Activated naive CD8-positive, alpha-beta T cell treated with anti-CD3 and anti-CD28 coated beads, Interleukin-2, amount 10 ng/mL, durations not matched to agents 7 days and 5 days (primary cell): ENCODE measurements around the gene CDK2AP2. TPM values are rescaled to one million over a fixed set of nuclear protein-coding genes. Genes with fewer than 3 reads are reported as not detected.

ENCODE experiments used
- ATAC-seq: fragments of 150-1000 bp; cut with Tn5 transposase; one replicate; pipeline ENCODE4 v1.10.0; 2021; ENCODE audit warnings: low read depth, moderate library complexity
- POLR2A ChIA-PET: fragments of 350-600 bp; sonication (Branson Sonifier 250); formaldehyde crosslinking; loops from one replicate; lab custom pipeline; 2021; ENCODE audit warnings: antibody characterized with exemption; lab: Charles Lee
- DNase-seq: peaks from one replicate; pipeline ENCODE4 v3.0.0; 2021
- H3K27ac Mint-ChIP-seq: one replicate; pipeline ENCODE4 v1.8.0; 2022; ENCODE audit warnings: mild to moderate bottlenecking, mixed read lengths
- H3K27me3 Mint-ChIP-seq: one replicate; pipeline ENCODE4 v1.8.0; 2022; ENCODE audit warnings: mild to moderate bottlenecking, moderate library complexity, mixed read lengths
- H3K36me3 Mint-ChIP-seq: one replicate; pipeline ENCODE4 v1.8.0; 2021; ENCODE audit warnings: mild to moderate bottlenecking, mixed read lengths
- H3K4me1 Mint-ChIP-seq: one replicate; pipeline ENCODE4 v1.8.0; 2021; ENCODE audit warnings: mixed read lengths
- H3K4me3 Mint-ChIP-seq: one replicate; pipeline ENCODE4 v1.8.0; 2022; ENCODE audit warnings: mild to moderate bottlenecking, moderate library complexity, mixed read lengths
- H3K9me3 Mint-ChIP-seq: one replicate; pipeline ENCODE4 v1.8.0; 2021; ENCODE audit warnings: mixed read lengths
- total RNA-seq, 2 experiments: library from RNA; stranded (reverse); gene quantifications; one replicate each; pipeline ENCODE4 v1.2.3, GENCODE V29; 2021

Gene CDK2AP2
- total RNA-seq, 2 experiments from 2014 or later: 94.6 to 101 TPM

- ATAC-seq (peak; percentile 9), DNase-seq (peak; percentile 91)
- Mint-ChIP-seq H3K36me3 (peaks cover 22% of the 10 kb centered on the region), H3K4me3 (peak within 1 kb of the TSS; percentile 93), H3K27me3 (peaks cover 4% of the 10 kb centered on the region), H3K4me1 (peaks cover 40% of the 10 kb centered on the region), H3K27ac (peak within 1 kb of the TSS; percentile 94), H3K9me3 (no peaks in the 10 kb centered on the region)
- POLR2A ChIA-PET: interaction anchor here (0.8 to 4.7 kb wide), 14 partner anchors 13 to 265 kb away, joined by 3 to 39 read pairs (median 5); partner anchors contain the start of genes AIP, PPP1CA, PTPRCAP and TBC1D10C
These were observed 2.9 kb downstream of the CDK2AP2 start, which contains the start of gene PITPNM1 for GRCh38 chr11:67504950-67505581. Gene PITPNM1 (minus strand): TSS chr11:67505363. CDS start chr11:67504180, 1,183 bp downstream.

- H3K4me3 Mint-ChIP-seq: peak overlapping the region; percentile 93
- H3K9me3 Mint-ChIP-seq: no peaks in the 10 kb centered on the region
- no peaks in the 10 kb centered on the region for H3K27me3 Mint-ChIP-seq
- DNase-seq (peak; percentile 71), ATAC-seq (no peak)
- peak overlapping the region; percentile 81 for H3K27ac Mint-ChIP-seq
- peaks cover 37% of the 10 kb centered on the region for H3K4me1 Mint-ChIP-seq
- peaks cover 26% of the 10 kb centered on the region for H3K36me3 Mint-ChIP-seq
- POLR2A ChIA-PET: interaction anchor here (0.6 to 4.7 kb wide), 9 partner anchors 12 to 264 kb away, joined by 4 to 39 read pairs (median 9); partner anchors contain the start of genes AIP, POLD4, PPP1CA and PTPRCAP
These were observed 3.7 kb downstream of the CDK2AP2 start for GRCh38 chr11:67504005-67504949.

- no peak for ATAC-seq
- Mint-ChIP-seq H3K4me1 (peaks cover 32% of the 10 kb centered on the region), H3K36me3 (peaks cover 26% of the 10 kb centered on the region), H3K4me3 (peak overlapping the region; percentile 70), H3K27ac (peak overlapping the region; percentile 68), H3K27me3 (no peaks in the 10 kb centered on the region), H3K9me3 (no peaks in the 10 kb centered on the region)
- POLR2A ChIA-PET: interaction anchor here (4.7 kb wide), 1 partner anchor 18 kb away, joined by 35 read pairs; the partner anchor contains the start of gene AIP
- no peak for DNase-seq
These were observed 4.6 kb downstream of the CDK2AP2 start for GRCh38 chr11:67503119-67504004.

GRCh38 chr11:67502328-67502979 is 5.5 kb downstream of the CDK2AP2 start:
- Mint-ChIP-seq H3K36me3 (peaks cover 26% of the 10 kb centered on the region), H3K9me3 (no peaks in the 10 kb centered on the region)
- POLR2A ChIA-PET: interaction anchor here (1.0 to 4.7 kb wide), 2 partner anchors 18 to 65 kb away, joined by 3 to 35 read pairs; partner anchors contain the start of genes AIP and PTPRCAP

GRCh38 chr11:67501854-67502253 is 6.1 kb downstream of the CDK2AP2 start:
- Mint-ChIP-seq H3K27ac (no peak overlapping the region), H3K9me3 (no peaks in the 10 kb centered on the region), H3K27me3 (no peaks in the 10 kb centered on the region), H3K4me1 (peaks cover 27% of the 10 kb centered on the region), H3K36me3 (peaks cover 23% of the 10 kb centered on the region), H3K4me3 (no peak overlapping the region)
- DNase-seq (no peak), ATAC-seq (no peak)
- POLR2A ChIA-PET: interaction anchor here (1.0 to 4.7 kb wide), 2 partner anchors 17 to 65 kb away, joined by 3 to 35 read pairs; partner anchors contain the start of genes AIP and PTPRCAP

More at GRCh38 chr11:67502328-67502979, 5.5 kb downstream of the CDK2AP2 start:
- H3K27me3 Mint-ChIP-seq: no peaks in the 10 kb centered on the region
- ATAC-seq (no peak), DNase-seq (no peak)
- H3K4me3 Mint-ChIP-seq: peak overlapping the region; percentile 70
- peaks cover 32% of the 10 kb centered on the region for H3K4me1 Mint-ChIP-seq
- peak overlapping the region; percentile 68 for H3K27ac Mint-ChIP-seq

- DNase-seq (no peak), ATAC-seq (no peak)
- H3K27ac Mint-ChIP-seq: no peak overlapping the region
- POLR2A ChIA-PET: interaction anchor here (1.4 to 4.7 kb wide), 2 partner anchors 16 to 65 kb away, joined by 5 to 35 read pairs; partner anchors contain the start of gene AIP
- peaks cover 21% of the 10 kb centered on the region for H3K36me3 Mint-ChIP-seq
- H3K4me1 Mint-ChIP-seq: peaks cover 21% of the 10 kb centered on the region
- H3K4me3 Mint-ChIP-seq: no peak overlapping the region
- no peaks in the 10 kb centered on the region for H3K27me3 Mint-ChIP-seq
- H3K9me3 Mint-ChIP-seq: no peaks in the 10 kb centered on the region
These were observed 6.9 kb downstream of the CDK2AP2 start for GRCh38 chr11:67500831-67501715.

- Mint-ChIP-seq H3K36me3 (peaks cover 22% of the 10 kb centered on the region), H3K4me3 (no peak overlapping the region), H3K4me1 (peaks cover 18% of the 10 kb centered on the region), H3K27me3 (no peaks in the 10 kb centered on the region), H3K9me3 (no peaks in the 10 kb centered on the region), H3K27ac (no peak overlapping the region)
- POLR2A ChIA-PET: interaction anchor here (0.7 to 1.4 kb wide), 2 partner anchors 14 to 64 kb away, joined by 3 to 5 read pairs; no protein-coding TSS in a partner anchor
- DNase-seq (no peak), ATAC-seq (no peak)
These were observed 7.5 kb downstream of the CDK2AP2 start for GRCh38 chr11:67500484-67500821.

GRCh38 chr11:67499808-67500483 is 8.0 kb downstream of the CDK2AP2 start:
- H3K9me3 Mint-ChIP-seq: no peaks in the 10 kb centered on the region
- H3K4me1 Mint-ChIP-seq: peaks cover 17% of the 10 kb centered on the region
- H3K36me3 Mint-ChIP-seq: peaks cover 22% of the 10 kb centered on the region
- DNase-seq (no peak), ATAC-seq (no peak)
- H3K27me3 Mint-ChIP-seq: no peaks in the 10 kb centered on the region
- no peak overlapping the region for H3K4me3 Mint-ChIP-seq
- H3K27ac Mint-ChIP-seq: no peak overlapping the region
- POLR2A ChIA-PET: interaction anchor here (0.7 to 1.4 kb wide), 2 partner anchors 13 to 64 kb away, joined by 3 to 5 read pairs; no protein-coding TSS in a partner anchor

GRCh38 chr11:67498544-67498972 is 9.4 kb downstream of the CDK2AP2 start:
- Mint-ChIP-seq H3K4me1 (peaks cover 16% of the 10 kb centered on the region), H3K27ac (no peak overlapping the region), H3K4me3 (no peak overlapping the region), H3K27me3 (no peaks in the 10 kb centered on the region), H3K36me3 (peaks cover 22% of the 10 kb centered on the region), H3K9me3 (no peaks in the 10 kb centered on the region)
- no peak for DNase-seq
- POLR2A ChIA-PET: interaction anchor here (0.6 kb wide), 1 partner anchor 90 kb away, joined by 3 read pairs; no protein-coding TSS in a partner anchor
- ATAC-seq: no peak

GRCh38 chr11:67497656-67498291 is 10.2 kb downstream of the CDK2AP2 start:
- ATAC-seq (no peak), DNase-seq (no peak)
- peaks cover 10% of the 10 kb centered on the region for H3K4me1 Mint-ChIP-seq
- H3K36me3 Mint-ChIP-seq: peaks cover 19% of the 10 kb centered on the region
- H3K27ac Mint-ChIP-seq: no peak overlapping the region
- POLR2A ChIA-PET: no interaction called here
- H3K9me3 Mint-ChIP-seq: no peaks in the 10 kb centered on the region
- H3K4me3 Mint-ChIP-seq: no peak overlapping the region
- H3K27me3 Mint-ChIP-seq: no peaks in the 10 kb centered on the region
